ENCODE measurements around the gene IL6. TPM values are rescaled to one million over a fixed set of nuclear protein-coding genes. Genes with fewer than 3 reads are reported as not detected.

The IL6 gene
- total RNA-seq, 1 experiment from 2014 or later, result 0.85 TPM

DNA sequence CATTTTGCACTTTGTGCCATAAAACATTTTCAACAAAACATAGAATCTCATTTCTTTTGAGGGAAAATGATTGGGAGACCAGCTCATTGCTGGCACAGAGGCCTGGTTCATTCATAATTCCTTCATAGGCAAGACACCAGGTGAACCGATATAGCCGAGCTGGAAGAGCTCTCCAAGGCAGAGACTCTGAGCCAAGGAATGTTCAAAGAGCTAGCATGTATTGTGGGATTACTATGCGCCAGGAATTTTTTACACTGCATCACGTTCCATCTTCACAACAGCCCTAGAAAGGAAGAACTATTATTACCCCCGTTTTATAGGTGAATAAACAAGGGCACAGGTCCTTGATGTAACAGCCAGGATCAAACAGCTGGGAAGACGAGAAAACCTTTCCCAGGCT lies 2.1 kb upstream of the IL6 start:
- no peak for DNase-seq
- H3K79me2 ChIP-seq (ENCODE audit: insufficient read depth, low read length), result no peaks in the 10 kb centered on the region
- TF ChIP-seq, protein P1, sequence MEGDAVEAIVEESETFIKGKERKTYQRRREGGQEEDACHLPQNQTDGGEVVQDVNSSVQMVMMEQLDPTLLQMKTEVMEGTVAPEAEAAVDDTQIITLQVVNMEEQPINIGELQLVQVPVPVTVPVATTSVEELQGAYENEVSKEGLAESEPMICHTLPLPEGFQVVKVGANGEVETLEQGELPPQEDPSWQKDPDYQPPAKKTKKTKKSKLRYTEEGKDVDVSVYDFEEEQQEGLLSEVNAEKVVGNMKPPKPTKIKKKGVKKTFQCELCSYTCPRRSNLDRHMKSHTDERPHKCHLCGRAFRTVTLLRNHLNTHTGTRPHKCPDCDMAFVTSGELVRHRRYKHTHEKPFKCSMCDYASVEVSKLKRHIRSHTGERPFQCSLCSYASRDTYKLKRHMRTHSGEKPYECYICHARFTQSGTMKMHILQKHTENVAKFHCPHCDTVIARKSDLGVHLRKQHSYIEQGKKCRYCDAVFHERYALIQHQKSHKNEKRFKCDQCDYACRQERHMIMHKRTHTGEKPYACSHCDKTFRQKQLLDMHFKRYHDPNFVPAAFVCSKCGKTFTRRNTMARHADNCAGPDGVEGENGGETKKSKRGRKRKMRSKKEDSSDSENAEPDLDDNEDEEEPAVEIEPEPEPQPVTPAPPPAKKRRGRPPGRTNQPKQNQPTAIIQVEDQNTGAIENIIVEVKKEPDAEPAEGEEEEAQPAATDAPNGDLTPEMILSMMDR (conservative IDR thresholded peaks at IDR 0.05), result no peak

More for the DNA sequence above, 2.1 kb upstream of the IL6 start:
- Histone ChIP-seq H3T11ph (ENCODE audit: low read length) (no peak overlapping the region), H2AK5ac (ENCODE audit: insufficient read length, low read length) (no peak overlapping the region), H2BK5ac (ENCODE audit: insufficient read length, low read length) (no peak overlapping the region), H3K4me1 (ENCODE audit: insufficient read depth, low read length) (peaks cover 3% of the 10 kb centered on the region; the same call in 1 of the 2 replicates), H2BK15ac (ENCODE audit: low read depth, low read length) (no peak overlapping the region), H3K56ac (ENCODE audit: insufficient read length, low read depth, low read length) (no peak overlapping the region), H3K79me1 (ENCODE audit: insufficient read depth, low read depth, low read length, poor library complexity, severe bottlenecking) (no peaks in the 10 kb centered on the region), H2BK20ac (ENCODE audit: low read depth, low read length, poor library complexity, severe bottlenecking) (no peak overlapping the region), H3K9ac (ENCODE audit: extremely low read depth, insufficient read length, low read length) (no peak overlapping the region), H3K4ac (ENCODE audit: low read depth, low read length) (no peak overlapping the region), H3K4me2 (ENCODE audit: insufficient read depth, insufficient read length, low read length) (no peak overlapping the region), H2AFZ (ENCODE audit: low read length) (no peak overlapping the region), H3K27me3 (ENCODE audit: insufficient read depth, low read length) (no peaks in the 10 kb centered on the region), H4K20me1 (ENCODE audit: control insufficient read depth, insufficient read depth, insufficient read length) (no peaks in the 10 kb centered on the region), H2BK12ac (ENCODE audit: insufficient read length, low read depth, low read length) (no peak overlapping the region), H3K14ac (ENCODE audit: insufficient read depth, low read length) (no peak overlapping the region), H3K18ac (ENCODE audit: insufficient read length, low read depth, low read length) (no peak overlapping the region), H4K5ac (ENCODE audit: insufficient read length, low read depth, low read length) (no peak overlapping the region), H3K27ac (ENCODE audit: insufficient read length, low read depth, low read length) (no peak overlapping the region), H4K91ac (ENCODE audit: insufficient read length, low read depth, low read length) (no peak overlapping the region), H3K23ac (ENCODE audit: insufficient read length, low read depth, low read length) (no peak overlapping the region), H2BK120ac (ENCODE audit: low read depth, low read length, poor library complexity, severe bottlenecking) (no peak overlapping the region), H3K9me3 (ENCODE audit: control insufficient read depth, low read depth, low read length) (no peaks in the 10 kb centered on the region), H3K23me2 (ENCODE audit: insufficient read length, low read depth, low read length, poor library complexity, severe bottlenecking) (peaks cover 2% of the 10 kb centered on the region), H4K8ac (replicated peaks; ENCODE audit: insufficient read length, low read depth, low read length) (no peak overlapping the region)
- peaks cover 3% of the 10 kb centered on the region for H3K27me3 Mint-ChIP-seq (ENCODE audit: low read depth)
- no peaks in the 10 kb centered on the region for H3K9me3 Mint-ChIP-seq
- no peak overlapping the region for H3K4me3 Mint-ChIP-seq
- H3K27ac Mint-ChIP-seq, result no peak overlapping the region
- H3K36me3 Mint-ChIP-seq (ENCODE audit: insufficient read depth in 1 of 3, low read depth in 3 of 3), result no peaks in the 10 kb centered on the region
- WGBS (ENCODE audit: extremely low coverage, insufficient read length, low lambda C conversion rate), result no CpG with 5 or more reads among the region's 6 CpGs
- H3K4me1 Mint-ChIP-seq, result peaks cover 16 to 38% of the 10 kb centered on the region in 2 experiments

Data from H9 (cell line).